WTC11 (cell line): ENCODE results near the gene TMEM120B.

Source experiments
- GTF2I ChIP-seq: fragments of 250-450 bp; sonication (Bioruptor Pico); conservative IDR thresholded peaks from 2 replicates; pipeline ENCODE4 v1.4.0; 2021; ENCODE audit warnings: mild to moderate bottlenecking
- JUN ChIP-seq: sonication (generic); formaldehyde crosslinking; IDR thresholded peaks from 2 replicates; pipeline ENCODE4 v1.8.0; 2023; ENCODE audit warnings: mild to moderate bottlenecking, missing genetic modification reagents
- TF ChIP-seq, protein P1 (sequence below): fragments of 200-600 bp; IDR thresholded peaks from 2 replicates; pipeline ENCODE4 v1.8.0; 2022; ENCODE audit warnings: antibody characterized with exemption

DNA sequence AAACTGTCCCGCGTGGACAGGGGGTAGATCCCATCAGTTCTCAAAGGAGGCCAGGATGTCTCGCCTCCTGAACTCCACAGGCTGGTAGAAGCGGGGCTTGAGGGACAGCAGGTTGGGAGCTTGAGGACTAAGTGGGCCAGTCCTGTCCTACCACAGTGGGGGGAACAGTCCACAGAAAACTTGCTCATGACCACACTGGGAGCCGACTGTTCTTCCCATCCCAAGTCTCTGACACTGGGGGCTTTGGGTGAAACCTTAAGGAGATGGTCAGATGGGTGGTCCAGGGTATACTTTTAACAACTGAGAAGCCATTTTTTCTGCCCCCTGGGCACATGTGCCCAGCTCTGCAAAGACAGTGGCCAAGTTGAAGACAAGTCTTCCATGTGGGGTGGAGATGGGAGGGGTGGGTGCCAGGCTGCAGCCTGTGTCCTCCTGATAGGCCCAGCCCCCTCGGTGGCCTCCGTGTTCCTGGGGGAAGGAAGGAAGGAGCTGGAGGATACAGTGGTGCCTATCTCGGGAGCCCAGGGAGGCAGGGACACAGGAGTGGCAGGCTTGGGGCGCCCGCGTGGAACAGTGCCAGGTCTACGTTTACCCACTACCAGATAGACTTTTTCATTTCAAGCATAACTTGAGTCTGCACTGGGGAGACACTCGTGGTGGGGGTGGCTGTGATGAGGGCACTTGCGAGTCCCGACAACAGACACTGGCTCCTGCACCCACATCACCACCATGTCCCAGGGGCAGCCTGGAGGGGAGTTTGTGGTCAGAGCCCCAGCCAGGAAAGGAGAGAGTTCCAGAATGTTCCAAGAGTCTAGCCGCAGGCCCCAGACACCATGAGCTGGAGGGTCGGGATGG is 66.2 kb downstream of the TMEM120B start:
- TF ChIP-seq, protein P1, sequence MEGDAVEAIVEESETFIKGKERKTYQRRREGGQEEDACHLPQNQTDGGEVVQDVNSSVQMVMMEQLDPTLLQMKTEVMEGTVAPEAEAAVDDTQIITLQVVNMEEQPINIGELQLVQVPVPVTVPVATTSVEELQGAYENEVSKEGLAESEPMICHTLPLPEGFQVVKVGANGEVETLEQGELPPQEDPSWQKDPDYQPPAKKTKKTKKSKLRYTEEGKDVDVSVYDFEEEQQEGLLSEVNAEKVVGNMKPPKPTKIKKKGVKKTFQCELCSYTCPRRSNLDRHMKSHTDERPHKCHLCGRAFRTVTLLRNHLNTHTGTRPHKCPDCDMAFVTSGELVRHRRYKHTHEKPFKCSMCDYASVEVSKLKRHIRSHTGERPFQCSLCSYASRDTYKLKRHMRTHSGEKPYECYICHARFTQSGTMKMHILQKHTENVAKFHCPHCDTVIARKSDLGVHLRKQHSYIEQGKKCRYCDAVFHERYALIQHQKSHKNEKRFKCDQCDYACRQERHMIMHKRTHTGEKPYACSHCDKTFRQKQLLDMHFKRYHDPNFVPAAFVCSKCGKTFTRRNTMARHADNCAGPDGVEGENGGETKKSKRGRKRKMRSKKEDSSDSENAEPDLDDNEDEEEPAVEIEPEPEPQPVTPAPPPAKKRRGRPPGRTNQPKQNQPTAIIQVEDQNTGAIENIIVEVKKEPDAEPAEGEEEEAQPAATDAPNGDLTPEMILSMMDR = no peak
- TF ChIP-seq JUN (no peak), GTF2I (CRISPR knock-in tag) (no peak)
